Body of pancreas (tissue), 4 donors: ENCODE measurements around the gene DHX8. TPM values are rescaled to one million over a fixed set of nuclear protein-coding genes. Genes with fewer than 3 reads are reported as not detected.

Source experiments
- ATAC-seq: fragments of 150-250 bp; one replicate; pipeline ENCODE4 v1.9.1; 2016
- DNase-seq, 4 donors: peaks; one replicate each; pipeline ENCODE4 v3.0.0-alpha.2; 2019
- H3K27ac ChIP-seq, 4 donors: fragments of 200-600 bp; sonication (generic); 1 replicate in 3 of 4; 2 replicates in 1 of 4; pipeline versions ENCODE4 v1.5.1 to v1.6.1; 2016 to 2019; ENCODE audit warnings: mild to moderate bottlenecking in 1 of 4, mixed read lengths in 1 of 4, moderate library complexity in 1 of 4
- H3K27me3 ChIP-seq, 2 donors: fragments of 200-600 bp; sonication (generic); one replicate each; pipeline ENCODE4 v1.6.0; 2016; ENCODE audit warnings: mild to moderate bottlenecking in 1 of 2
- H3K36me3 ChIP-seq, 2 donors: fragments of 200-600 bp; sonication (generic); replicated peaks in 1 of 2; 2 replicates each; pipeline ENCODE4 v1.5.1; 2016; ENCODE audit warnings: low read depth in 2 of 2; ENCODE audit not compliant: insufficient read depth in 1 of 2
- H3K4me1 ChIP-seq: fragments of 200-600 bp; sonication (generic); one replicate; pipeline ENCODE4 v1.6.0; 2016
- H3K4me3 ChIP-seq, 2 donors: fragments of 200-600 bp; sonication (generic); 1 replicate in 1 of 2; 2 replicates in 1 of 2; pipeline ENCODE4 v1.5.1; 2016 to 2019
- H3K9me3 ChIP-seq, 3 donors: fragments of 200-600 bp; sonication (generic); 1 replicate in 2 of 3; 2 replicates in 1 of 3; pipeline ENCODE4 v1.5.1; 2016
- POLR2A ChIP-seq, 3 donors: fragments of 450-650 bp; IDR thresholded peaks; one replicate each; pipeline ENCODE4 v1.6.1; 2016; ENCODE audit warnings: antibody characterized with exemption in 3 of 3, mild to moderate bottlenecking in 2 of 3
- WGBS, 2 donors: methylation state at CpG; one replicate each; pipeline ENCODE4 v1.1.5; 2017; 5-methylcytosine and 5-hydroxymethylcytosine counted together
- intact Hi-C: fragments of 100-400 bp; cut with DNase I; formaldehyde crosslinking; loops from one replicate; pipeline ENCODE4 v1.15.1; 2023
- total RNA-seq, 2 donors: library from RNA; depleted of rRNA; stranded (reverse); fragments of >200 nt; gene quantifications; one replicate each; pipeline ENCODE4 v1.1.0, GENCODE V29; 2016
- TF ChIP-seq, protein P1 (sequence below), 7 experiments: fragments of 450-650 bp in 4 of 7; fragments of 200-600 bp in 3 of 7; sonication (generic) in 3 of 7; IDR thresholded peaks; one replicate each; pipeline ENCODE4 v1.5.1; 2016 to 2019; ENCODE audit warnings: antibody characterized with exemption in 7 of 7

DHX8 gene
- total RNA-seq, 2 donors from 2014 or later, result 12.2 to 19.4 TPM

- ATAC-seq (no peak), DNase-seq (no peak)
- H3K4me1 ChIP-seq, result peaks cover 7% of the 10 kb centered on the region
- H3K27me3 ChIP-seq, result no peaks in the 10 kb centered on the region
- H3K4me3 ChIP-seq, result no peak overlapping the region
- intact Hi-C loops, result no loop called here
- no peaks in the 10 kb centered on the region for H3K9me3 ChIP-seq
- H3K27ac ChIP-seq, result no peak overlapping the region
- WGBS, 2 donors, result 38 to 55% methylated on average over 2 of the region's 2 CpGs
- H3K36me3 ChIP-seq, result no peaks in the 10 kb centered on the region
- TF ChIP-seq, protein P1, sequence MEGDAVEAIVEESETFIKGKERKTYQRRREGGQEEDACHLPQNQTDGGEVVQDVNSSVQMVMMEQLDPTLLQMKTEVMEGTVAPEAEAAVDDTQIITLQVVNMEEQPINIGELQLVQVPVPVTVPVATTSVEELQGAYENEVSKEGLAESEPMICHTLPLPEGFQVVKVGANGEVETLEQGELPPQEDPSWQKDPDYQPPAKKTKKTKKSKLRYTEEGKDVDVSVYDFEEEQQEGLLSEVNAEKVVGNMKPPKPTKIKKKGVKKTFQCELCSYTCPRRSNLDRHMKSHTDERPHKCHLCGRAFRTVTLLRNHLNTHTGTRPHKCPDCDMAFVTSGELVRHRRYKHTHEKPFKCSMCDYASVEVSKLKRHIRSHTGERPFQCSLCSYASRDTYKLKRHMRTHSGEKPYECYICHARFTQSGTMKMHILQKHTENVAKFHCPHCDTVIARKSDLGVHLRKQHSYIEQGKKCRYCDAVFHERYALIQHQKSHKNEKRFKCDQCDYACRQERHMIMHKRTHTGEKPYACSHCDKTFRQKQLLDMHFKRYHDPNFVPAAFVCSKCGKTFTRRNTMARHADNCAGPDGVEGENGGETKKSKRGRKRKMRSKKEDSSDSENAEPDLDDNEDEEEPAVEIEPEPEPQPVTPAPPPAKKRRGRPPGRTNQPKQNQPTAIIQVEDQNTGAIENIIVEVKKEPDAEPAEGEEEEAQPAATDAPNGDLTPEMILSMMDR (IDR thresholded peaks at IDR 0.05), result no peak
- no peak for TF ChIP-seq POLR2A (IDR thresholded peaks at IDR 0.05)
These were observed 41.1 kb upstream of the DHX8 start for GRCh38 chr17:43442711-43443110.

- TF ChIP-seq POLR2A (IDR thresholded peaks at IDR 0.05), result no peak
- TF ChIP-seq, protein P1 (IDR thresholded peaks at IDR 0.05), result no peak
- H3K4me1 ChIP-seq, result peaks cover 7% of the 10 kb centered on the region
- no peak overlapping the region for H3K27ac ChIP-seq
- ATAC-seq, result no peak
- no peak overlapping the region for H3K4me3 ChIP-seq
- no peaks in the 10 kb centered on the region for H3K9me3 ChIP-seq
- no peaks in the 10 kb centered on the region for H3K27me3 ChIP-seq
- DNase-seq, result no peak
- H3K36me3 ChIP-seq, result no peaks in the 10 kb centered on the region
- WGBS, 2 donors, result 89 to 98% methylated on average over 3 of the region's 3 CpGs
- intact Hi-C loops, result no loop called here
These were observed 40.4 kb upstream of the DHX8 start for GRCh38 chr17:43443381-43443780.

DNA sequence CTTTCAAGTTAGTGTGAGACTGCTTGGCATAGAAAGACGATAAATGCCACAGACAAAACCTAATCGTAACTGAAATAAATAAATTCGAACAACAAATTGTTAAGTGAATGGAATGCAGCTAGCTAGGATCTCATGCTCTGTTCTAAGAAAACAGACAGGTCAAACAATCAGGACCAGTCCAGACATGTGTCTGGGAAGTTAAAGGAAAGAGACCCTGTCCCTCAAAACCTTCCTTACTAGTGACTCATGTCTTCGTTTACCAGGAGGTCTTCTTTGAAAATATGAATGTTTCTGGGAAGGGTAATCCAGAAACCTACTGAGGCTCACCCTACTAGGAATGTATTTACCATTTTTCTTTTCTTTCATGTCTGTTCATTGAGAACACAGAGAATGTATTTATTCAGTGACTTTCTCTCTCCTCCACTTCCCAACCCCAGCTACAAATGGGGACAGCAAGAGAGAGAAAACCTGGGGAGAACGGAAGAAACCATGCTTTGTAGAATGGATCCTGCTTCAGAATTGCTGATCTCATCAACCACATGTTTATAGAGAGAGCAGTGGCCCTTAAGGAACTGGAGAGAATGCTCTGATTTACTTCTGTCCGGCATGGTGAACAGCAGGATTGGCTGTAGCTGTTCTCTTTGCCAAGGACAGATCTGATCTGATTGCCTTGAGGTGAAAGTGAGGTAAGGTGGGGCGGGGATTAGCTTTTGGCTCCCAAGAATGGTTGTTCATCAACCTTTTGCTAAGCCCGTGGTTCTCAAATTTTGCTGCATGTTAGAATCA, 39.4 kb upstream of the DHX8 start:
- H3K27ac ChIP-seq, result no peak overlapping the region
- H3K9me3 ChIP-seq, result no peaks in the 10 kb centered on the region
- DNase-seq, result peak in 3 of 4 donors; percentile 31 to 49 (median 42)
- H3K36me3 ChIP-seq, result no peaks in the 10 kb centered on the region
- intact Hi-C loops, result no loop called here
- no peak overlapping the region for H3K4me3 ChIP-seq
- TF ChIP-seq POLR2A (IDR thresholded peaks at IDR 0.05), result no peak
- TF ChIP-seq, protein P1 (IDR thresholded peaks at IDR 0.05), result no peak
- no peaks in the 10 kb centered on the region for H3K27me3 ChIP-seq
- ATAC-seq, result peak; percentile 68
- H3K4me1 ChIP-seq, result peaks cover 15% of the 10 kb centered on the region
- WGBS, 2 donors, result 49 to 59% methylated on average over 8 of the region's 8 CpGs

DNA sequence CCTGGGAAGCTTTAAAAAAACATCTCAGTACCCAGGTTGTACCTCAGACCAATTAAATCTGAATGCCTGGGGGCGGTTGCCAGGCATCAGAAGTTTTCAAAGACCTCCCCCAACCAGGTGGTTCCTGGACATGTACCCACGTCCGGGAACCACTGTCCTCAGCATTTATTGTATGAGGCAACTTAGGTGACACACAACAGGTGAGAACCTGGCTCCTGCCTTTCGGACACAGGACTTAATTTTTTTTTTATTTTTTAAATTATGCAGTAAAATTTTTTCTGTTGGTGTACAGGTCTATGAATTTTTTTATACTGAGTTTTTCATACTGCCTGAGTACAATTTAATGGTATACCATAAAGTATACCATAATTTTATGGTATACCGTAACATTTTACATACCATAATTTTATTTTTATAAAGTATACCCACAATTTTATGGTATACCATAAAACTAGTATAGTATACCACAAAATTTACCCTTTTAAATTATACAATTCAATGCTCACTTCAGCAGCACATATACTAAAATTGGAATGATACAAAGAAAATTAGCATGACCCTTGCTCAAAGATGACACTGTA, 38.7 kb upstream of the DHX8 start:
- no peak overlapping the region for H3K27ac ChIP-seq
- ATAC-seq, result peak; percentile 45
- H3K4me1 ChIP-seq, result peaks cover 22% of the 10 kb centered on the region
- DNase-seq, result peak in 1 of 4 donors; percentile 41
- intact Hi-C loops, result no loop called here
- no peaks in the 10 kb centered on the region for H3K36me3 ChIP-seq
- no peak overlapping the region for H3K4me3 ChIP-seq
- 42 to 53% methylated on average over 5 of the region's 5 CpGs for WGBS, 2 donors
- no peaks in the 10 kb centered on the region for H3K9me3 ChIP-seq
- no peaks in the 10 kb centered on the region for H3K27me3 ChIP-seq
- no peak for TF ChIP-seq POLR2A (IDR thresholded peaks at IDR 0.05)
- TF ChIP-seq, protein P1 (IDR thresholded peaks at IDR 0.05), result no peak
